HG03457 (cell line): ENCODE data around the gene COL5A3.

ENCODE experiments used
- ATAC-seq: cut with Tn5 transposase; IDR thresholded peaks from one replicate; pipeline ENCODE4 v1.9.1; 2021; ENCODE audit warnings: moderate number of reproducible peaks; ENCODE audit not compliant: unreplicated experiment

The COL5A3 gene

GRCh38 chr19:10011974-10012373, 1.7 kb upstream of the COL5A3 start:
- ATAC-seq = no peak

DNA sequence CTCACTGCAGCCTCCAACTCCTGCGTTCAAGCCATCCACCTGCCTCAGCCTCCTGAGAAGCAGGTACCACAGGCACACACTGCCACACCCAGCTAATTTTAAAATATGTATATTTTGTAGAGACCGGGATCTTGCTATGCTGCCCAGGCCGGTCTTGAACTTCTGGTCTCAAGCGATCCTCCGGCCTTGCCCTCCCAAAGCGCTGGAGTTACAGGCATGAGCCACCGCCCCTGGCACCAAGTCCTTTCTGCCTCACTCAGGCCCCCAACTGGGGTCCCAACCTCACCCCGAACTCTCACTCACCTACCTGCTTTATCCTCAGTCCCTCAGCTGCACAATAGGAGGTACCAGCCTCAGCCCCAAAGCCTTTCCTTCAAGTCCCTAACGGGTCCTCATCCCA, 635 bp upstream of the COL5A3 start:
- no peak for ATAC-seq

- no peak for ATAC-seq
Measured at GRCh38 chr19:10009714-10010224, 535 bp downstream of the COL5A3 start.

DNA sequence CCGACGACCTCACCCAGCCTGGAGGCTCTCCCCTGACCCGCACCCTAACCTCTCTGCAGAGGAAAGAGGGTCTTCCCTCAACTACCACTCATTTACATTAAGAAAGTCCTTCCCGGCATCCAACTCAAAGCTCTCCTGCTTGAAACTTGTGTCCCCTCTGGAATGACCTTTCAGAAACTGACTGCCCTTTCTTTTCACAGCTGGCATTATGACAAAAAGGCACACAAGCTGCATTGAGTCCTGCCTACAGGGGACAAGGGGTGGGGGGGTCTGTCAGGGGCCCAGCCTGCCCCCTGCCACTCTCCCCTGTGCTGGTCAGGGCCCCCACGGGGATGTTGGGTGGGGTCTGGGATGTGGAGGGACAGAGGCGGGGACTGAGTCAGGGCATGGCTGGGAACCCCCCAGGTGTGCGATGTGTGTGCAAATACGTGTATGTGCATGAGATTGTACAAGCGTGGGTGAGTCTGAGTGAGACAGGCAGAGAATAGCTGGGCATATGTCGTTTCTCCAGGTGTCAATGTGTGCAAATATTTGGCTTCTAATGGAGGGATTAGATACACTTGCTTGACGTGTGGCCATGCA, 2.0 kb downstream of the COL5A3 start:
- ATAC-seq = no peak

DNA sequence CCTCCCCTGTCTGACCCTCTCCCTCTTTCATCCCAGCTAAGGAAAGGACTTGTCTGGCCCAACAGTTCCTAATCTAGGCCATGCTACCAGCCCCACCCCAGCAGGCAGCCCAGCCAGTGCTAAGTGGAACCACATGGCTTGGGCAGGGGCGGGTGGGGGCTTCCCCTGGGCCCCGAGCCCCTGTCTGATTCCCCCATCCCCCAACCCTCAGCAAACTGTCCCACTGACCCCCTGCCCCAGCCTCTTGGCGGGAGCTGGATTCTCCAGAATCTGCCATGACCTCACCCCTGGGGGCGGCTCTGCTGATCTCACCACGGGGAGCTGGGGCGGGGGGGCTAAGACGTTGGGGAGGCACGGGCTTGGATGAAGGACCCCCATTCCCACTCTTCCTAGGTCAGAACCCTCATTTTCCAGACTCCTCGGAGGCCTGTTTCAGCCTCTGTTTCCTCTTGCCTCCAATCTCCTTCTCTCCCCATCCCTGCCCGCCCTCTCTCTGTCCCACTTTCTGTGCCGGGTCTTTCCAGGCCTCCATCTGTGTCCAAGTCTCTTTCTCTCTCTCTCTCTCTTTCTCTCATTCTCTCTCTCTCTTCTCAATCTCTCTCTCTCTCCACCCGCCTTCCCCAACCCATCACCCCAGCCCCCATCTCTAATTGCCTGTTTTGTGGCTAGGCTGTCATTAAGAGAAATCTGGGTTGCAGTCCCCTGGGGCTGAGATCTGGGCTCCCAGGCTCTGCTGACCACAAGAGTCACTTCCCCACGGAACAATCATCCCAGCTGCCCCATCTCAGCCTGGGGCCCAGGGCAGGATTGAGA, 2.7 kb downstream of the COL5A3 start:
- ATAC-seq = no peak

DNA sequence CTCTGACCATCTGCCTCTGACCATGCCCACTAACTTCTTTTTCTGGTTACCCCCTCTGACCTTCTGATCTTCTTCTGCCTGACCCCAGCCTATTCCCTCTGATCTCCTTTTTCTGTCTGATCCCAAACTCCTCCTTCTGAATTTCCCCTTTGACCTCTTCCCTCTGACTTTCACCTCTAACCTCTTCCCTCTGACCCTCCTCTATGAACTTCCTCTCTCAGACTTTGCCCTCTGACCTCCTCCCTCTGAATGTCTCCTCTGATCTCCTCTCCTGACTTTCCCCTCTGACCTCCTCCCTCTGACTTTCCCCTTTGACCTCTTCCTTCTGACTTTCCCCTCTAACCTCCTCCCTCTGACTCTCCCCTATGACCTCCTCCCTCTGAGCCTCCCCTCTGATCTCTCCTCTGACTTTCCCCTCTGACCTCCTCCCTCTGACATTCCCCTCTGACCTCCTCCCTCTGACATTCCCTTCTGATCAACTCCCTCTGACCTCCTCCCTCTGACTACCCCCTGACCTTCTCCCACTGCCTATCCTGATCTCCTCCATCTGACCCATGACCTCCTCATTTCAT, 3.5 kb downstream of the COL5A3 start:
- ATAC-seq = no peak

DNA sequence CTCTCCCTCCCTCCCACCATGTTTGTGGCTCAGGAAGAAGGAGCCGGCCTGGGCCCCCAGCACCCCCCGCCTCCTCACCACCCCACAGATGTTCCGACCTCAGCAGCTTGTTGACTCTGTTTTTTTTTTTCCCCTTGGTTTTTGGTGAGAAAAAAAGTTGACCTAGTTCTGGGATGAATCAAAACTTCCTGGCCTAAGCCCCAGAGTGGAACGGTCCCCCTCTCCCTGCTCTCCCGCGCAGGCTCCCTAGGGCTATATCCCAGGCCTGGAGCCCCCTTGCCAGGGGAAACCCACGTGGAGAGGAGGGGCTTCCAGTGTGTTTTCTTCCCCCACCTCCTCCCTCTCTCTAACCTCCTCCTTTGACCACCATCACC, 4.0 kb downstream of the COL5A3 start:
- ATAC-seq = no peak

DNA sequence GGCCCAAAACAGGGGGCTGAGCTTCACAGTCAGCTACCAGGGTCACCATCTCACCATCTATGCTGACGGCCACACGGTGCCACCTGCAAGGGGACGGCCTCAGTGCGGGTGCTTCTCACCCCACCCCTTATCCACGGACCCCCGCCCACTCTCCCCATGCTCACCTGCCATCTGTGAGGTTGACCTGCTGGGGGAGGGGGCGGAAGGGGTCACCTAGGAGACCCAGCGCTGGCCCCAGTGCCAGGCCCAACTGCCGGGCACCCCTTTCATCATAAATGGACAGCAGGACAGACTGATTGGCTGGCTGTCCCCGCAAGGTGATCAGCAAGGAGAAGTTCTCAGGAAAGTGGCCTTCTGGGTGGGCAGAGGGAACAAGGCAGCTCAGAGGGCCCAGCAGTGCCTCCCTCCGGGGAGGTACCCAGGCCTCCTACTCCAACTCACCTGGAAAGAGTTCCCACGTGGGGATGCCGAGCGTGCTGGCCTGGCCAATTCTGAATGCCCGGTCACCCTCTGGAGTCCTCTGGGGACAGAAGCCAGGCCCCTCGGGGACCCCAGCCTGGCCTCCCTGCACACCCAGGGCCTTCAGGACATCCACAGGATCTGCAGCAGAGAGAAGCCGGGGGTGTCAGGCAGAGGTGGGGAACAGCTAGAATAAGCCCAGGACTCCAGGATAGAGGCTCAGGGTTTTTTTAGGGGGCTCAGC, 4.5 kb downstream of the COL5A3 start:
- ATAC-seq = no peak

- no peak for ATAC-seq
Measured at GRCh38 chr19:10004617-10005016, 5.7 kb downstream of the COL5A3 start.

DNA sequence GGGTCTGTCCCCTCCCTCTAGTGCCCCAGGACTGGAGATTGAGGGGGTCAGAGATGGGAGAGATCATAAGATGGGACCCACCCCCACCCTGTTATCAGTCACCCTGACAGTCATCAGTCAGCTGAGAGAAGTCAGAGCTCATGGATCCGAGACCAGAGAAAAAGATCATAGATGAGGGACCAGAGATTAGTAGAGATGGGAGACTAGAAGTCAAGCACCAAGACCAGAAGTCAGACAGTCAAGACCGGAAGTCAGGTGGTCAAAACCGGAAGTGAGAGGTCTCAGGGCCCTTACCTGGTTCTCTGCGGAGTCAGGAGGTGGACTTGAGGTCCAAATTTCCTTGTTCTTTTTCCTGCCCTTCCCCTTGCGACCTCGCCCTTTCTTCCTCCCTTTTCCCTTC, 7.0 kb downstream of the COL5A3 start:
- ATAC-seq = no peak

DNA sequence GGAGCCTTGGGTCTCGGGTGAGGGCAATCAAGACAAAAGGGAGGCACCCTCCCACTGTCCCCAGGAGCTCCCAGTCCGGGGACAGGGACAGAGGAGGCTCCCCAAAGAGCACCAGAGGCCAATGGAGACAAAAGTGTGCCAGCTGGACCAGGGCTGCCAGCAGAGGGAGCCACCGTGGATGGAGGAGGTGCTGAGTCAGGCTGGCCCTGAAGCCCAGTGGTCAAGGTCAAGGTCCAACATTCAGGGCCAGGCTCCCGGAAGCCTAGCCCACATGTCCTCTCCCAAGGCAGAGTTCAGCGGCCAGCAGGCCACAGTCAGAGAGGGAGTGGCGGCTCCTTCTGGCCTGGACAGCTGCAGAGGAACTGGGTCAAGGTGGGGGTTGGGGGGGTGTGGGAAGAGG, 8.4 kb downstream of the COL5A3 start:
- no peak for ATAC-seq

DNA sequence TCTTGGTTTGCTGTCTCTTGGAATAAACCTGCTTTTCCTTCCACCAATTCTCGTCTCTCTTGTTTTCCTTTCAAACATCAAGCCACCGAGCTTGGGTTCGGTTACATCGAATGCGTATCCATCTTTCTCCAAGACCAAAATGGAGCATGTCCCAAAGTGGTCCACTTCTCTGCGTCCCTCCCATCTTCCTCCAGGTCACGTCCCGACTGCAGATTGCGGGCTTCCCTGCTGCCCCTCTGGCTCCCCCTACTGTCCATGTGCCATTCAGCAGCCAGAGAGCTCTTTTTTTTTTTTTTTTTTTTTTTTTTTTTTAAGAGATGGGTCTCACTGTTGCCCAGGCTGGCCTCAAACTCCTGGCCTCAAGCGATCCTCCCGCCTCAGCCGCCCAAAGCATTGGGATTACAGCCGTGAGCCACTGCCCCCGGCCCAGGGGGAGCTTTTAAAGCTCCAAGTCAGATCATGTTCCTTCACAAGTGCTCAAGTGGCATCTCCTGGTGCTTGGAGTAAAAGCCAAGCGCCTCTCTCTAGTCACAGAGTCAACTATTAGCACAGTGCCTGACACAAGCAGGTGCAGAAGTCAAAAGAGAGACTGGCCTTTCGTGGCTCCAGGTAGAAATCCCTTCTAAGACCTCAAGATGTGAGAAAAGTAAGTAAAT, 10.0 kb downstream of the COL5A3 start:
- no peak for ATAC-seq

DNA sequence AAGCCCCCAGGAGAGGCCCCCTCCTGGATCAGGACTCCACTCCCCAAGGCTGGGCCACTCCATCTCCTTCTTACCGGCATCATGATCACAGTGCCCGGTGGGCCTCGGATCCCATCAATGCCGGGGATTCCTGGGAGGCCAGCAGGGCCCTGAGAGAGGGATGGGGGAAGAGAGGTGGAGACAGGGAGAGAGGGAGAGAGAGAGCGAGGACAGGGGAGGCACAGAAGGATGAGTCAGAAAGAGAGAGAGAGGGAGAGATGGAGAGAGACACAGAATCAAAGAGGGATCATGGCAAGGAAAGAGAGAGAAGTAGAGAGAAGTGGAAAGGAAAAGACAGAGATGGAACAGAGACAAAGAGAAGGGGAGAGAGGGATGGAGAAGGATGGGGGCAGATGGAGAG, 13.8 kb downstream of the COL5A3 start:
- ATAC-seq = no peak

GRCh38 chr19:9995999-9996398, 14.3 kb downstream of the COL5A3 start:
- no peak for ATAC-seq

- ATAC-seq = no peak
Measured at GRCh38 chr19:9995084-9995483, 15.2 kb downstream of the COL5A3 start.

DNA sequence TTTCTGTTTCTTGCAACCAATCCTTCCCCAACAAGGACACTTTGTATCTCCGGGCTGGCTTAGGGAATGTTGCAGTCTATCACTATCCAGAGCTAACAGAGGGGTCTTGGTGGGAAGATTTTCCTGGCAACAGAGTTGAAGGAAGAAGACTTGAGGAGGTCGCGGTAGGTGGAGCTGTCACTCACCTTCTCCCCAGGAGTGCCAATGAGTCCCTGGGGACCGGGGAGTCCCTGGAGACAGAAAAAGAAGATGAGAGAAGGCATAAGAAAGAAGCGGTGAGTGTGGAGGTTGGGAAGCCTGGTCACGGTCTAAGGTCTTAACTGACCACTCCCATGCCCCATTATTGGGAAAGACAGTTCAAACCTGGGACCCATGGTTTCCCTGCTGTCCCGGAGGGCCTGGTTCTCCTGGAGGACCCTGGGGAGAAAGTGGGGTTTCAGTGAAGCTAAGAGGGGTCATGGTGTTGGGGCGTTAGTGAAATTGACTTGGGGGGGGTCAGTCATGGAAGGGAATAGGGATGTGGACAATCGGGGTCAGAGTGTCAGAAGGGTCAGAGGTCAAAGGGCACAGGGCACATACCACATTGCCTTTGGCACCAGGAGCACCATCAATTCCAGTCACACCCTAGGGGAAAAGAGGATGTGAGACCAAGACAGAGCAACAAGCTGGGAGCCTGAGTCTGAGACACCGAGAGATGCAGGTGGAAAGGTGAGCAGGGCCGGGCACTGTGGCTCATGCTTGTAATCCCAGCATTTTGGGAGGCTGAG, 18.7 kb downstream of the COL5A3 start:
- ATAC-seq = no peak

DNA sequence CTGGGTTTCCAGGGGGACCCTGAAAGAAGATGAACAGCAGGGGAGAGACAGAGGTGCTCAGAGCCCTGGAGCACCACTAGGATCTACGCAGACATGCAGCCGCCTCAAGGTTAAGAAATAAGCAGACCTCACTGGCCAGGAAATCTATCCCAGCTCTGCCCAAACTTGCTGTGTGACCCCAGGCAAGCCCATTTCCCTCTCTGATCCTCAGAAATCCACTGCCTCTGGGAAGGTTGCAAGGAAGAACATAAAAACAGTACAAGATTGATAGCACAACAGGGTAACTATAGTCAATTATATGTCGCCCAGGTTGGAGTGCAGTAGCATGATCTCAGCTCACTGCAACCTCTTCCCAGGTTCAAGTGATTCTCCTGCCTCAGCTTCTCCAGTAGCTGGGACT, 20.8 kb downstream of the COL5A3 start:
- no peak for ATAC-seq

DNA sequence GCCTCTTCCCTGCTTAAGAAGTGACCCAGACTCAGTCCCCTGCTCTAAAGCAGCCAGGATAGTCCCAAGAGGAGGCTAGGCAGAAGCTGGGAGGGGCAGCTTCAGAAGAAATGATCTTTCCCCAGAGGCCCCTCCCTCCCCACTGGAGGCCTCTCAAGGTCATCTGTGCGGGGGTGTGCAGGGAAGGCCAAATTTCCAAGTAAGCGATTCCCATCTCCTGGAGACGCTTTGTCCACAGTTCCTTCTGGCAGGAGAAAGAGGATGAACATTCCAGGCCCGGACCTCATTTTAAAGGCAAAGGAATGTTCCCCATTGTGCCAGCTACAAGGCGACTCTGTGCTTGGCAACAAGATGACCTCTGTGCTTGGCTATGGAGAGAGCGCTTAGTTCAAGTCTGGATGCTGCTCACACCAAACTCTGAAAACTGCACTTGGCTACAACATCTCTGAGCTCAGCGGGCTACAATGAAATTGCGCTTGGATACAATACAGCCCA, 23.5 kb downstream of the COL5A3 start:
- no peak for ATAC-seq

DNA sequence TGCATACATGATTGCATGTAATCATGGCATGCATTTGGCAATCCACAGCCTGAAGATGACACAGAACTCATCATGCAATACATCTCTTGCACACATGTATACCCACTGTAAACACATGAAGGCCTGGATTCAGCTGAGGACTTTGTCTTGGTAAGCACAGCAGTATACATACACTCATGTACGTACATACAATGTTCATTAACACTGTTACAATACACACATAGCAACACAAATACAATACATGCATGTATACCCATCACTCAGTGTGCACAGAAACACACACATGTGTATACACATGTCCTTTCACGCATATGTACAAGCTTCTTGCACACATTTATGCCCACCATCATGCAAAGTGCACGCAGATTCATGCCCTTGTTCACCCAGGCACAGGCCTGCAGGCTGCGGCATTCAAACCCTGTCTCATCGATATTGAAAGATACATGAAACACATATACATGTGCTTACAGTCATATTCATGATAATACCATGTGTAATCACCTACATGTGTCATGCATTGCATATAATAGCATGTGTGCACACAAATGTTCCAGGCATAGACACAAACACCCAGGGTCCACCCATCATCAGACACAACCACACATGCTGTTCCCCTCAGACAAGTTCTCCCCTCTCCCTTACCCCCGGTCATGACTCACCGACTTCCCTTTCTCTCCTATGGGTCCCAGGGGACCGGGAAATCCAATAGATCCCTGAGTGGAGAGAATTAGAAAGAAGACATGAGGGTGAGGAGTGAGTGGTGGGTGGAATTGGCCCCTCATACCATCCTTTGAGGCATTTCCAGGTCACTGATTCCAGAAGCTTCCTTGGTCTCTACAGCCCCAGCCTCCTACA, 28.7 kb downstream of the COL5A3 start:
- ATAC-seq = no peak
